Liver (tissue), 3 donors: ENCODE results near the gene BCAT1.

Experiments
- CTCF ChIP-seq: fragments of 150-350 bp; IDR thresholded peaks from 2 replicates; pipeline ENCODE4 v1.5.1; 2017; ENCODE audit warnings: improper control_type of control experiment, low read depth, low read length; ENCODE audit not compliant: missing input control
- HNF4A ChIP-seq, 2 donors: conservative IDR thresholded peaks; 2 replicates each; pipeline ENCODE4 v1.6.1; 2016; ENCODE audit warnings: antibody characterized with exemption in 2 of 2, mild to moderate bottlenecking in 2 of 2
- MAX ChIP-seq: IDR thresholded peaks from 2 replicates; pipeline ENCODE4 v1.6.1; 2016; ENCODE audit warnings: antibody characterized with exemption
- TAF1 ChIP-seq: conservative IDR thresholded peaks from 2 replicates; pipeline ENCODE4 v1.6.1; 2016; ENCODE audit warnings: antibody characterized with exemption, mild to moderate bottlenecking
- donor health status: healthy.
- donor health status: healthy.

- TF ChIP-seq CTCF = no peak
- TF ChIP-seq TAF1 = no peak
- TF ChIP-seq HNF4A (conservative IDR thresholded peaks at IDR 0.05) = no peak
- no peak for TF ChIP-seq MAX
Observed at GRCh38 chr12:24814379-24815113, 134.4 kb downstream of the BCAT1 start.
